HCT116 (cell line): Measurements from ENCODE around the gene C14orf180.

Source experiments
- CEBPB ChIP-seq: IDR thresholded peaks from 2 replicates; pipeline ENCODE4 v1.6.1; 2012; ENCODE audit warnings: low read depth
- EZH2 ChIP-seq: fragments of 200-600 bp; sonication (generic); IDR thresholded peaks from 2 replicates; pipeline ENCODE4 v1.6.1; 2017; ENCODE audit warnings: antibody characterized with exemption, mixed run types
- EZH2phosphoT487 ChIP-seq: fragments of 200-600 bp; IDR thresholded peaks from 2 replicates; pipeline ENCODE4 v1.6.1; 2018; ENCODE audit warnings: antibody characterized with exemption, borderline replicate concordance
- POLR2A ChIP-seq: IDR thresholded peaks from 2 replicates; pipeline ENCODE4 v1.7.0; 2011; ENCODE audit warnings: borderline replicate concordance; ENCODE audit not compliant: insufficient read depth, insufficient read length; ENCODE audit errors: extremely low read depth
- POLR2AphosphoS5 ChIP-seq: IDR thresholded peaks from 2 replicates; pipeline ENCODE4 v1.6.1; 2011; ENCODE audit warnings: mild to moderate bottlenecking, low read depth, low read length, moderate library complexity
- YY1 ChIP-seq: IDR thresholded peaks from 2 replicates; pipeline ENCODE4 v1.6.1; 2011; ENCODE audit warnings: low read length, low read depth, moderate library complexity, mild to moderate bottlenecking; ENCODE audit not compliant: insufficient replicate concordance; ENCODE audit errors: extremely low read depth
- ZBTB33 ChIP-seq: IDR thresholded peaks from 2 replicates; pipeline ENCODE4 v1.6.1; 2011; ENCODE audit warnings: mild to moderate bottlenecking, low read length, moderate library complexity; ENCODE audit not compliant: insufficient replicate concordance; ENCODE audit errors: extremely low read depth
- ZNF274 ChIP-seq: fragments of 200-500 bp; sonication (Bioruptor generic); IDR thresholded peaks from 2 replicates; pipeline ENCODE4 v1.6.1; 2014; ENCODE audit warnings: mild to moderate bottlenecking, low read depth, low read length, inconsistent platforms

DNA sequence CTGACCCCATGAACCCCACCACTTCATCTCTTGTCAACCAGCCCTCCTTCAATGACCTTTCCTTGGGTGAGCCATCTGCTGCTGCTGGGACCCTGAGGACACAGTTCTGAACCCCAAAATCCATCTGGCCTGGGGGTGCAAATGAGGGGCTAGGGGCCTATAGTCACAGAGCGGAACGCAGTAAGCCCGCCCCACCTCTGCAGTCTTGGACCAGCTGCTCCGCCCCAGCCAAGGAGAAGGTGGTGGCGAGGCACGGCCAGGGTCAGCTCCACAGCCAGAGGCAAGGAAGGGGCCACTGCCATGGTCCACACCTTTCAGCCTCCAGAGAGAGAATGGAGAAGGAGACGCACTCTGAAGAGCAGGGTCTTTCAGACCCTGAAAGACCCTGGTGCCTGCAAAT is 19.9 kb downstream of the C14orf180 start:
- no peak for TF ChIP-seq CEBPB
- no peak for TF ChIP-seq POLR2A
- TF ChIP-seq YY1 = no peak
- no peak for TF ChIP-seq EZH2
- TF ChIP-seq ZBTB33 = no peak
- no peak for TF ChIP-seq ZNF274
- TF ChIP-seq EZH2phosphoT487 = no peak
- no peak for TF ChIP-seq POLR2AphosphoS5
